GM23338 (cell line): ENCODE results near the gene DPYD. TPM values are rescaled to one million over a fixed set of nuclear protein-coding genes. Genes with fewer than 3 reads are reported as not detected.

ENCODE experiments used
- ATAC-seq: fragments of 200-7000 bp; cut with Tn5 transposase; 3 replicates; pipeline ENCODE4 v1.9.1; 2020
- DNase-seq: peaks from one replicate; pipeline ENCODE4 v3.0.0-alpha.2; 2015; ENCODE audit warnings: low spot score
- H2AFZ ChIP-seq: fragments of 200-600 bp; sonication (generic); 2 replicates; pipeline ENCODE4 v1.8.0; 2016; ENCODE audit warnings: antibody characterized with exemption, mild to moderate bottlenecking, moderate library complexity
- H3F3A ChIP-seq: fragments of 200-600 bp; sonication (generic); replicated peaks from 2 replicates; pipeline ENCODE4 v1.8.0; 2017; ENCODE audit warnings: antibody characterized with exemption, mixed run types, low read depth
- H3K27ac ChIP-seq: fragments of 200-600 bp; sonication (generic); 2 replicates; pipeline ENCODE4 v1.6.1; 2016; ENCODE audit warnings: low read depth
- H3K27me3 ChIP-seq: fragments of 200-600 bp; sonication (generic); 2 replicates; pipeline ENCODE4 v1.8.0; 2016; ENCODE audit warnings: mild to moderate bottlenecking, mixed run types, moderate library complexity; ENCODE audit not compliant: insufficient read depth
- H3K36me3 ChIP-seq: fragments of 200-600 bp; sonication (generic); 2 replicates; pipeline ENCODE4 v1.8.0; 2016; ENCODE audit warnings: mild to moderate bottlenecking; ENCODE audit not compliant: insufficient read depth
- H3K4me1 ChIP-seq: fragments of 200-600 bp; sonication (generic); 2 replicates; pipeline ENCODE4 v1.8.0; 2016; ENCODE audit warnings: mild to moderate bottlenecking, moderate library complexity; ENCODE audit not compliant: insufficient read depth
- H3K4me2 ChIP-seq: fragments of 200-600 bp; sonication (generic); 2 replicates; pipeline ENCODE4 v1.7.1; 2017; ENCODE audit warnings: mixed run types
- H3K4me3 ChIP-seq: fragments of 200-600 bp; sonication (generic); 2 replicates; pipeline ENCODE4 v1.6.1; 2016; ENCODE audit warnings: mixed run types
- H3K79me2 ChIP-seq: fragments of 200-600 bp; sonication (generic); replicated peaks from 2 replicates; pipeline ENCODE4 v1.8.0; 2017; ENCODE audit warnings: mild to moderate bottlenecking; ENCODE audit not compliant: insufficient read depth
- H3K9me2 ChIP-seq: fragments of 200-600 bp; sonication (generic); 2 replicates; pipeline ENCODE4 v1.8.0; 2017; ENCODE audit not compliant: insufficient read depth
- H4K20me1 ChIP-seq: fragments of 200-600 bp; sonication (generic); replicated peaks from 2 replicates; pipeline ENCODE4 v1.8.0; 2017; ENCODE audit warnings: mild to moderate bottlenecking; ENCODE audit not compliant: insufficient read depth
- H3K27ac Mint-ChIP-seq: 2 replicates; pipeline ENCODE4 v1.8.0; 2020; ENCODE audit warnings: inconsistent platforms, mild to moderate bottlenecking, moderate library complexity, mixed read lengths
- H3K27me3 Mint-ChIP-seq: 3 replicates; pipeline ENCODE4 v1.8.0; 2022; ENCODE audit warnings: low read depth, mild to moderate bottlenecking, moderate library complexity, mixed read lengths, inconsistent platforms; ENCODE audit not compliant: insufficient read depth, poor library complexity
- H3K36me3 Mint-ChIP-seq: 3 replicates; pipeline ENCODE4 v1.8.0; 2021; ENCODE audit warnings: low read depth, mild to moderate bottlenecking, inconsistent platforms, moderate library complexity, mixed read lengths
- H3K4me1 Mint-ChIP-seq: 3 replicates; pipeline ENCODE4 v1.8.0; 2020; ENCODE audit warnings: mild to moderate bottlenecking, inconsistent platforms, mixed read lengths
- H3K4me3 Mint-ChIP-seq: 3 replicates; pipeline ENCODE4 v1.8.0; 2021; ENCODE audit warnings: moderate library complexity, mild to moderate bottlenecking, inconsistent platforms, mixed read lengths
- H3K9me3 Mint-ChIP-seq: 3 replicates; pipeline ENCODE4 v1.8.0; 2020; ENCODE audit warnings: moderate library complexity, mild to moderate bottlenecking, inconsistent platforms, mixed read lengths
- EZH2 ChIP-seq: fragments of 200-600 bp; sonication (generic); IDR thresholded peaks from one replicate; pipeline ENCODE4 v1.8.0; 2017; ENCODE audit warnings: antibody characterized with exemption, mild to moderate bottlenecking, low read depth; ENCODE audit not compliant: unreplicated experiment
- POLR2AphosphoS5 ChIP-seq: IDR thresholded peaks from 2 replicates; pipeline ENCODE4 v1.6.1; 2016; ENCODE audit warnings: antibody characterized with exemption, low read depth
- STAT1 ChIP-seq: IDR thresholded peaks from one replicate; pipeline ENCODE4 v1.6.1; 2016; ENCODE audit warnings: antibody characterized with exemption; ENCODE audit not compliant: unreplicated experiment
- ZNF331 ChIP-seq: fragments of 250-450 bp; sonication (Bioruptor Pico); IDR thresholded peaks from 2 replicates; pipeline ENCODE4 v1.5.0; 2020; ENCODE audit warnings: low read depth, mild to moderate bottlenecking, moderate library complexity
- polyA plus RNA-seq: library from polyadenylated mRNA; unstranded; fragments of >200 nt; fragmentation: Nextera tagmentation; extraction: Ambion mirVana; gene quantifications from 2 replicates; pipeline ENCODE4 v1.2.1, GENCODE V29; 2016
- total RNA-seq: library from RNA; depleted of rRNA; stranded (reverse); fragments of >200 nt; shearing (Covaris generic); gene quantifications from 2 replicates; pipeline ENCODE4 v1.2.3, GENCODE V29; 2014
- TF ChIP-seq, protein P1 (sequence below): fragments of 250-450 bp; sonication (Bioruptor Pico); IDR thresholded peaks from 2 replicates; pipeline ENCODE4 v1.5.0; 2020; ENCODE audit warnings: mild to moderate bottlenecking, moderate library complexity
- TF ChIP-seq, protein P2 (sequence below): IDR thresholded peaks from one replicate; pipeline ENCODE4 v1.6.1; 2018; ENCODE audit warnings: antibody characterized with exemption; ENCODE audit not compliant: unreplicated experiment

The DPYD gene
- total and polyA plus RNA-seq, 2 experiments from 2014 or later = 0.50 to 1.6 TPM

DNA sequence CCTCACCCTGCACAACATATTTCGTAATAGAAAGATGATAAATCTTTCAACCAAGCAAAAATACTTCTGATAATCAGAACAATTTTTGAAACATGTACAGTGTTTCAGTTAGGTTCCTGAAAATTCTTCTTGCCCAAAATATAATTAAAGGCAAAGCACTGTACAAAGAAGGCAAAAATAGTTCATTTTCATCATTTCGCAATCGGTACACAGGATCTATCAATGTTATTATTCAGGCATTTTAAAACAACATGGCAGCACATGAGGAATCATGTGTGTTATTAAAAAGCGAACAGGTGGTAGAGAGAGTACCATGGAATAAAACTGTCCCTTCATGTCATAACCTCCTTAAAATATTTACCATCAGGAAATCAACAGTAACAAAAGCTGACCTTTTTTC lies 356.9 kb downstream of the DPYD start (continued):
- TF ChIP-seq, protein P1, sequence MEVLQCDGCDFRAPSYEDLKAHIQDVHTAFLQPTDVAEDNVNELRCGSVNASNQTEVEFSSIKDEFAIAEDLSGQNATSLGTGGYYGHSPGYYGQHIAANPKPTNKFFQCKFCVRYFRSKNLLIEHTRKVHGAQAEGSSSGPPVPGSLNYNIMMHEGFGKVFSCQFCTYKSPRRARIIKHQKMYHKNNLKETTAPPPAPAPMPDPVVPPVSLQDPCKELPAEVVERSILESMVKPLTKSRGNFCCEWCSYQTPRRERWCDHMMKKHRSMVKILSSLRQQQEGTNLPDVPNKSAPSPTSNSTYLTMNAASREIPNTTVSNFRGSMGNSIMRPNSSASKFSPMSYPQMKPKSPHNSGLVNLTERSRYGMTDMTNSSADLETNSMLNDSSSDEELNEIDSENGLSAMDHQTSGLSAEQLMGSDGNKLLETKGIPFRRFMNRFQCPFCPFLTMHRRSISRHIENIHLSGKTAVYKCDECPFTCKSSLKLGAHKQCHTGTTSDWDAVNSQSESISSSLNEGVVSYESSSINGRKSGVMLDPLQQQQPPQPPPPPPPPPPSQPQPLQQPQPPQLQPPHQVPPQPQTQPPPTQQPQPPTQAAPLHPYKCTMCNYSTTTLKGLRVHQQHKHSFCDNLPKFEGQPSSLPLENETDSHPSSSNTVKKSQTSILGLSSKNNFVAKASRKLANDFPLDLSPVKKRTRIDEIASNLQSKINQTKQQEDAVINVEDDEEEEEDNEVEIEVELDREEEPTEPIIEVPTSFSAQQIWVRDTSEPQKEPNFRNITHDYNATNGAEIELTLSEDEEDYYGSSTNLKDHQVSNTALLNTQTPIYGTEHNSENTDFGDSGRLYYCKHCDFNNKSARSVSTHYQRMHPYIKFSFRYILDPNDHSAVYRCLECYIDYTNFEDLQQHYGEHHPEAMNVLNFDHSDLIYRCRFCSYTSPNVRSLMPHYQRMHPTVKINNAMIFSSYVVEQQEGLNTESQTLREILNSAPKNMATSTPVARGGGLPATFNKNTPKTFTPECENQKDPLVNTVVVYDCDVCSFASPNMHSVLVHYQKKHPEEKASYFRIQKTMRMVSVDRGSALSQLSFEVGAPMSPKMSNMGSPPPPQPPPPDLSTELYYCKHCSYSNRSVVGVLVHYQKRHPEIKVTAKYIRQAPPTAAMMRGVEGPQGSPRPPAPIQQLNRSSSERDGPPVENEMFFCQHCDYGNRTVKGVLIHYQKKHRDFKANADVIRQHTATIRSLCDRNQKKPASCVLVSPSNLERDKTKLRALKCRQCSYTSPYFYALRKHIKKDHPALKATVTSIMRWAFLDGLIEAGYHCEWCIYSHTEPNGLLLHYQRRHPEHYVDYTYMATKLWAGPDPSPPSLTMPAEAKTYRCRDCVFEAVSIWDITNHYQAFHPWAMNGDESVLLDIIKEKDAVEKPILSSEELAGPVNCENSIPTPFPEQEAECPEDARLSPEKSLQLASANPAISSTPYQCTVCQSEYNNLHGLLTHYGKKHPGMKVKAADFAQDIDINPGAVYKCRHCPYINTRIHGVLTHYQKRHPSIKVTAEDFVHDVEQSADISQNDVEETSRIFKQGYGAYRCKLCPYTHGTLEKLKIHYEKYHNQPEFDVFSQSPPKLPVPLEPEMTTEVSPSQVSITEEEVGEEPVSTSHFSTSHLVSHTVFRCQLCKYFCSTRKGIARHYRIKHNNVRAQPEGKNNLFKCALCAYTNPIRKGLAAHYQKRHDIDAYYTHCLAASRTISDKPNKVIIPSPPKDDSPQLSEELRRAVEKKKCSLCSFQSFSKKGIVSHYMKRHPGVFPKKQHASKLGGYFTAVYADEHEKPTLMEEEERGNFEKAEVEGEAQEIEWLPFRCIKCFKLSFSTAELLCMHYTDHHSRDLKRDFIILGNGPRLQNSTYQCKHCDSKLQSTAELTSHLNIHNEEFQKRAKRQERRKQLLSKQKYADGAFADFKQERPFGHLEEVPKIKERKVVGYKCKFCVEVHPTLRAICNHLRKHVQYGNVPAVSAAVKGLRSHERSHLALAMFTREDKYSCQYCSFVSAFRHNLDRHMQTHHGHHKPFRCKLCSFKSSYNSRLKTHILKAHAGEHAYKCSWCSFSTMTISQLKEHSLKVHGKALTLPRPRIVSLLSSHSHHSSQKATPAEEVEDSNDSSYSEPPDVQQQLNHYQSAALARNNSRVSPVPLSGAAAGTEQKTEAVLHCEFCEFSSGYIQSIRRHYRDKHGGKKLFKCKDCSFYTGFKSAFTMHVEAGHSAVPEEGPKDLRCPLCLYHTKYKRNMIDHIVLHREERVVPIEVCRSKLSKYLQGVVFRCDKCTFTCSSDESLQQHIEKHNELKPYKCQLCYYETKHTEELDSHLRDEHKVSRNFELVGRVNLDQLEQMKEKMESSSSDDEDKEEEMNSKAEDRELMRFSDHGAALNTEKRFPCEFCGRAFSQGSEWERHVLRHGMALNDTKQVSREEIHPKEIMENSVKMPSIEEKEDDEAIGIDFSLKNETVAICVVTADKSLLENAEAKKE (CRISPR knock-in tag) = no peak
- TF ChIP-seq ZNF331 (CRISPR knock-in tag) (no peak), STAT1 (no peak)

DNA sequence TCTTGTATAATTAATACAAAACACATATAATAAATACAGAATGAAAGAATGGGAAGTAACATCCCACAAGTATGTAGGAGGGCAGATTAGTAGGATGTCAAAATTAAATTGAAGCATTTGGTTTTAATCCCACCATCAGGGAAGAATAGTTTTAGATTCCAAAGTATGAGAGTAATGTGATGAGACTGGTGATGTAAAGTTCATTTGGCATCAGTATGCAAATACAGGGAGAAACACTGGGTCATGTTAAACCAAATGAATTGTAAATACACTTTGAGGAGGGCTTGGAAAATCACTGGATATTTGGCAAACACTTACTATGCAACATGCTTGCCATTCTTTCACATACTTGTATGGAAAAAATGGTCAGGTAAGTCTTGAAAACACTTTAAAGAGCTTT lies 358.8 kb downstream of the DPYD start:
- Mint-ChIP-seq H3K27ac (no peak overlapping the region), H3K4me1 (peaks cover 19% of the 10 kb centered on the region), H3K27me3 (no peaks in the 10 kb centered on the region), H3K4me3 (no peak overlapping the region), H3K36me3 (no peaks in the 10 kb centered on the region), H3K9me3 (no peaks in the 10 kb centered on the region)
- Histone ChIP-seq H3K9me2 (no peaks in the 10 kb centered on the region), H3K27me3 (no peaks in the 10 kb centered on the region), H3K36me3 (no peaks in the 10 kb centered on the region), H3K27ac (no peak overlapping the region), H3F3A (no peaks in the 10 kb centered on the region), H4K20me1 (no peaks in the 10 kb centered on the region), H3K79me2 (no peaks in the 10 kb centered on the region), H3K4me2 (no peak overlapping the region), H3K4me3 (no peak overlapping the region), H3K4me1 (peaks cover 12% of the 10 kb centered on the region; the same call in 1 of the 2 replicates), H2AFZ (no peak overlapping the region)
- no peak for ATAC-seq
- DNase-seq = no peak
- TF ChIP-seq, protein P2, sequence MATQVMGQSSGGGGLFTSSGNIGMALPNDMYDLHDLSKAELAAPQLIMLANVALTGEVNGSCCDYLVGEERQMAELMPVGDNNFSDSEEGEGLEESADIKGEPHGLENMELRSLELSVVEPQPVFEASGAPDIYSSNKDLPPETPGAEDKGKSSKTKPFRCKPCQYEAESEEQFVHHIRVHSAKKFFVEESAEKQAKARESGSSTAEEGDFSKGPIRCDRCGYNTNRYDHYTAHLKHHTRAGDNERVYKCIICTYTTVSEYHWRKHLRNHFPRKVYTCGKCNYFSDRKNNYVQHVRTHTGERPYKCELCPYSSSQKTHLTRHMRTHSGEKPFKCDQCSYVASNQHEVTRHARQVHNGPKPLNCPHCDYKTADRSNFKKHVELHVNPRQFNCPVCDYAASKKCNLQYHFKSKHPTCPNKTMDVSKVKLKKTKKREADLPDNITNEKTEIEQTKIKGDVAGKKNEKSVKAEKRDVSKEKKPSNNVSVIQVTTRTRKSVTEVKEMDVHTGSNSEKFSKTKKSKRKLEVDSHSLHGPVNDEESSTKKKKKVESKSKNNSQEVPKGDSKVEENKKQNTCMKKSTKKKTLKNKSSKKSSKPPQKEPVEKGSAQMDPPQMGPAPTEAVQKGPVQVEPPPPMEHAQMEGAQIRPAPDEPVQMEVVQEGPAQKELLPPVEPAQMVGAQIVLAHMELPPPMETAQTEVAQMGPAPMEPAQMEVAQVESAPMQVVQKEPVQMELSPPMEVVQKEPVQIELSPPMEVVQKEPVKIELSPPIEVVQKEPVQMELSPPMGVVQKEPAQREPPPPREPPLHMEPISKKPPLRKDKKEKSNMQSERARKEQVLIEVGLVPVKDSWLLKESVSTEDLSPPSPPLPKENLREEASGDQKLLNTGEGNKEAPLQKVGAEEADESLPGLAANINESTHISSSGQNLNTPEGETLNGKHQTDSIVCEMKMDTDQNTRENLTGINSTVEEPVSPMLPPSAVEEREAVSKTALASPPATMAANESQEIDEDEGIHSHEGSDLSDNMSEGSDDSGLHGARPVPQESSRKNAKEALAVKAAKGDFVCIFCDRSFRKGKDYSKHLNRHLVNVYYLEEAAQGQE = no peak
- TF ChIP-seq STAT1 (no peak), POLR2AphosphoS5 (no peak), EZH2 (no peak)
- TF ChIP-seq, protein P1 (CRISPR knock-in tag) = no peak
